IMR-90 (cell line): ENCODE measurements around the gene PTPN7. TPM values are rescaled to one million over a fixed set of nuclear protein-coding genes. Genes with fewer than 3 reads are reported as not detected.

Source experiments
- ATAC-seq: fragments of 200-7000 bp; cut with Tn5 transposase; 2 replicates; pipeline ENCODE4 v1.9.1; 2020; ENCODE audit warnings: low read depth, mild to moderate bottlenecking, moderate library complexity
- BruUV-seq: library from RNA; stranded (reverse); fragments of 400-500 nt; replicated peaks from 2 replicates; lab custom pipeline; 2021; lab: Mats Ljungman, UMichigan
- CTCF ChIA-PET: fragments of 300-600 bp; formaldehyde crosslinking; extraction: SDS; loops from one replicate; lab custom pipeline; 2021; ENCODE audit warnings: antibody characterized with exemption; lab: Yijun Ruan, JAX
- POLR2A ChIA-PET: fragments of 300-600 bp; sonication (Branson Sonifier 250); formaldehyde crosslinking; loops from one replicate; lab custom pipeline; 2022; ENCODE audit warnings: antibody characterized with exemption; ENCODE audit not compliant: unreplicated experiment; lab: Charles Lee
- DNase-seq: peaks from one replicate; pipeline ENCODE4 v3.0.0; 2013
- H2AFZ ChIP-seq: replicated peaks from 2 replicates; pipeline ENCODE3; 2013; ENCODE audit warnings: low read length, mild to moderate bottlenecking; ENCODE audit not compliant: poor library complexity
- H2AK5ac ChIP-seq: 2 replicates; pipeline ENCODE4 v1.6.1; 2013; ENCODE audit warnings: low read depth, low read length, inconsistent platforms
- H2AK9ac ChIP-seq: replicated peaks from 2 replicates; pipeline ENCODE3; 2013; ENCODE audit warnings: mild to moderate bottlenecking, low read depth, low read length, moderate library complexity; ENCODE audit not compliant: poor library complexity
- H2BK120ac ChIP-seq: 2 replicates; pipeline ENCODE4 v1.6.1; 2013; ENCODE audit warnings: low read depth, low read length, inconsistent platforms
- H2BK15ac ChIP-seq: 3 replicates; pipeline ENCODE4 v1.6.1; 2013; ENCODE audit warnings: low read depth, low read length, inconsistent platforms
- H2BK20ac ChIP-seq: 2 replicates; pipeline ENCODE4 v1.6.1; 2013; ENCODE audit warnings: low read depth, mild to moderate bottlenecking, inconsistent platforms, low read length, moderate library complexity
- H2BK5ac ChIP-seq: 2 replicates; pipeline ENCODE4 v1.6.1; 2013; ENCODE audit warnings: mild to moderate bottlenecking, low read depth, low read length, inconsistent platforms; ENCODE audit not compliant: poor library complexity, severe bottlenecking
- H3K14ac ChIP-seq: replicated peaks from 2 replicates; pipeline ENCODE4 v1.6.1; 2013; ENCODE audit warnings: low read depth, low read length, inconsistent platforms
- H3K18ac ChIP-seq: 2 replicates; pipeline ENCODE4 v1.6.1; 2013; ENCODE audit warnings: low read depth, low read length, control low read depth
- H3K23ac ChIP-seq: 2 replicates; pipeline ENCODE4 v1.6.1; 2013; ENCODE audit warnings: low read depth, low read length, inconsistent platforms
- H3K27ac ChIP-seq: 2 replicates; pipeline ENCODE4 v1.5.1; 2013; ENCODE audit warnings: mild to moderate bottlenecking, control low read depth, low read length; ENCODE audit not compliant: insufficient read depth
- H3K27me3 ChIP-seq: 2 replicates; pipeline ENCODE4 v1.6.1; 2013; ENCODE audit warnings: low read length; ENCODE audit not compliant: control insufficient read depth, insufficient read depth
- H3K36me3 ChIP-seq: 2 replicates; pipeline ENCODE4 v1.6.1; 2013; ENCODE audit warnings: low read length, mixed read lengths; ENCODE audit not compliant: control insufficient read depth, insufficient read depth
- H3K4ac ChIP-seq: 2 replicates; pipeline ENCODE4 v1.6.1; 2013; ENCODE audit warnings: low read depth, low read length, inconsistent platforms
- H3K4me1 ChIP-seq: 2 replicates; pipeline ENCODE4 v1.6.1; 2013; ENCODE audit warnings: low read length, mixed read lengths; ENCODE audit not compliant: control insufficient read depth, insufficient read depth
- H3K4me2 ChIP-seq: 2 replicates; pipeline ENCODE4 v1.6.1; 2013; ENCODE audit warnings: low read depth, mild to moderate bottlenecking, control low read depth, low read length, moderate library complexity
- H3K4me3 ChIP-seq: 2 replicates; pipeline ENCODE4 v1.5.1; 2013; ENCODE audit warnings: low read depth, mild to moderate bottlenecking, control low read depth, low read length, moderate library complexity; ENCODE audit not compliant: insufficient read depth
- H3K56ac ChIP-seq: 2 replicates; pipeline ENCODE4 v1.6.1; 2013; ENCODE audit warnings: low read length, inconsistent platforms; ENCODE audit not compliant: insufficient read depth; ENCODE audit errors: extremely low read depth
- H3K79me1 ChIP-seq, 2 experiments: 2 replicates each; pipeline ENCODE4 v1.6.1; 2013; ENCODE audit warnings: low read length in 2 of 2, inconsistent platforms in 1 of 2, low read depth in 1 of 2
- H3K9ac ChIP-seq: 2 replicates; pipeline ENCODE4 v1.6.1; 2013; ENCODE audit warnings: low read depth, low read length, control low read depth
- H3K9me1 ChIP-seq: 2 replicates; pipeline ENCODE4 v1.6.1; 2013; ENCODE audit warnings: low read length, inconsistent platforms; ENCODE audit not compliant: insufficient read depth
- H3K9me3 ChIP-seq: 2 replicates; pipeline ENCODE4 v1.6.1; 2013; ENCODE audit warnings: low read length; ENCODE audit not compliant: control insufficient read depth, insufficient read depth
- H4K20me1 ChIP-seq: 2 replicates; pipeline ENCODE4 v1.6.1; 2013; ENCODE audit warnings: low read length, inconsistent platforms; ENCODE audit not compliant: insufficient read depth
- H4K5ac ChIP-seq: 2 replicates; pipeline ENCODE4 v1.6.1; 2013; ENCODE audit warnings: mild to moderate bottlenecking, low read depth, low read length, control low read depth
- H4K8ac ChIP-seq, 2 experiments: 2 replicates each; pipeline ENCODE4 v1.6.1; 2013; ENCODE audit warnings: low read depth in 2 of 2, low read length in 2 of 2, control low read depth in 1 of 2, inconsistent platforms in 1 of 2
- H4K91ac ChIP-seq: 2 replicates; pipeline ENCODE4 v1.6.1; 2013; ENCODE audit warnings: low read depth, low read length, inconsistent platforms; ENCODE audit not compliant: insufficient read depth
- BHLHE40 ChIP-seq: fragments of 150-350 bp; IDR thresholded peaks from 2 replicates; pipeline ENCODE4 v1.6.1; 2016; ENCODE audit warnings: mild to moderate bottlenecking, low read depth, low read length
- CEBPB ChIP-seq: IDR thresholded peaks from 2 replicates; pipeline ENCODE4 v1.6.1; 2012; ENCODE audit warnings: low read depth, low read length, improper control_type of control experiment
- CHD1 ChIP-seq: IDR thresholded peaks from 2 replicates; pipeline ENCODE4 v1.6.1; 2012; ENCODE audit warnings: low read depth, low read length, improper control_type of control experiment
- ELK1 ChIP-seq: fragments of 150-350 bp; IDR thresholded peaks from 2 replicates; pipeline ENCODE4 v1.6.1; 2016; ENCODE audit warnings: low read depth, mild to moderate bottlenecking, low read length, moderate library complexity, borderline replicate concordance
- MAFK ChIP-seq: IDR thresholded peaks from 2 replicates; pipeline ENCODE4 v1.6.1; 2012; ENCODE audit warnings: low read depth, low read length, improper control_type of control experiment
- MXI1 ChIP-seq: IDR thresholded peaks from 2 replicates; pipeline ENCODE4 v1.6.1; 2012; ENCODE audit warnings: low read depth, mild to moderate bottlenecking, low read length, moderate library complexity, borderline replicate concordance
- NFE2L2 ChIP-seq: fragments of 150-350 bp; IDR thresholded peaks from 2 replicates; pipeline ENCODE4 v1.6.1; 2016; ENCODE audit warnings: low read depth, mild to moderate bottlenecking, low read length
- POLR2A ChIP-seq: IDR thresholded peaks from 2 replicates; pipeline ENCODE4 v1.6.1; 2012; ENCODE audit warnings: mild to moderate bottlenecking, low read depth, low read length
- RAD21 ChIP-seq: IDR thresholded peaks from 2 replicates; pipeline ENCODE4 v1.6.1; 2012; ENCODE audit warnings: low read length, improper control_type of control experiment
- RCOR1 ChIP-seq: IDR thresholded peaks from 2 replicates; pipeline ENCODE4 v1.6.1; 2012; ENCODE audit warnings: mild to moderate bottlenecking, low read length, improper control_type of control experiment; ENCODE audit not compliant: insufficient replicate concordance
- WGBS, 2 experiments: methylation state at CpG; one replicate each; pipeline versions ENCODE4 v1.1.5 to v1.1.7; 2013; ENCODE audit warnings: missing lambda C conversion rate in 2 of 2; ENCODE audit not compliant: insufficient read length in 1 of 2; ENCODE audit errors: extremely low coverage in 2 of 2; 5-methylcytosine and 5-hydroxymethylcytosine counted together
- dilution Hi-C: fragments of 300-500 bp; cut with HindIII; formaldehyde crosslinking; loops from one replicate; pipeline ENCODE4 v1.14.3; 2018; ENCODE audit warnings: low sequenced_read_pairs; ENCODE audit not compliant: unreplicated experiment
- in situ Hi-C: fragments of 300-500 bp; cut with MboI; formaldehyde crosslinking; loops from 3 replicates; pipeline ENCODE4 v1.14.3; 2019; ENCODE audit warnings: low sequenced_read_pairs, inconsistent platforms, mixed read lengths
- intact Hi-C: fragments of 100-400 bp; cut with micrococcal nuclease; formaldehyde crosslinking; loops from 2 replicates; pipeline ENCODE4 v1.10.0; 2022
- polyA plus RNA-seq, 3 experiments: library from polyadenylated mRNA; depleted of rRNA; stranded (reverse); fragments of >200 nt; gene quantifications; 2 replicates each; pipeline ENCODE4 v1.2.3, GENCODE V29; 2012; ENCODE audit warnings: low replicate concordance in 1 of 3
- total RNA-seq: library from RNA; depleted of rRNA; stranded (reverse); fragments of >200 nt; gene quantifications from 2 replicates; pipeline ENCODE4 v1.2.3, GENCODE V29; 2012

Gene PTPN7
- total and polyA plus RNA-seq, 2 of the 4 experiments (the other 2 are of a cell fraction): 0.05 TPM; not detected in 1

GRCh38 chr1:202106340-202107254 lies 53.8 kb downstream of the PTPN7 start:
- Histone ChIP-seq H3K36me3 (no peaks in the 10 kb centered on the region), H3K27ac (no peak overlapping the region), H2BK20ac (no peak overlapping the region), H3K56ac (no peak overlapping the region), H3K27me3 (no peaks in the 10 kb centered on the region; the same call in 1 of the 2 replicates), H3K9me1 (peaks cover 5% of the 10 kb centered on the region; the same call in 1 of the 2 replicates), H2BK120ac (no peak overlapping the region), H3K9ac (no peak overlapping the region), H2BK15ac (no peak overlapping the region), H3K9me3 (no peaks in the 10 kb centered on the region), H2AK9ac (peak overlapping the region; percentile 85), H3K79me1 (no peaks in the 10 kb centered on the region), H3K4ac (no peak overlapping the region), H4K8ac (no peak overlapping the region), H3K4me2 (no peak overlapping the region), H3K18ac (no peak overlapping the region), H4K5ac (no peak overlapping the region), H3K4me1 (peaks cover 4% of the 10 kb centered on the region; the same call in 1 of the 2 replicates), H4K91ac (no peak overlapping the region), H2AK5ac (peak overlapping the region; percentile 23; the same call in 1 of the 2 replicates), H3K23ac (no peak overlapping the region), H3K4me3 (no peak overlapping the region), H3K14ac (no peak overlapping the region), H2AFZ (no peak overlapping the region), H4K20me1 (no peaks in the 10 kb centered on the region), H2BK5ac (no peak overlapping the region)
- in situ Hi-C loops (no loop called here), intact Hi-C loops (no loop called here), dilution Hi-C loops (no loop called here)
- no peak for TF ChIP-seq POLR2A
- TF ChIP-seq CHD1: no peak
- no peak for TF ChIP-seq BHLHE40
- TF ChIP-seq MXI1: no peak
- no peak for TF ChIP-seq MAFK
- TF ChIP-seq RAD21: no peak
- no peak for TF ChIP-seq NFE2L2
- no peak for TF ChIP-seq RCOR1
- no peak for TF ChIP-seq CEBPB
- no peak for TF ChIP-seq ELK1
- 82% methylated on average over 3 of the region's 10 CpGs; no CpG with 5 or more reads in 1 of the 2 experiments for WGBS, 2 experiments
- no peak for DNase-seq
- ChIA-PET CTCF (no interaction called here), POLR2A (no interaction called here)
- BruUV-seq: no TSS peak
- ATAC-seq: no peak
